ENCODE data around the gene GGTLC1.

The GGTLC1 gene

DNA sequence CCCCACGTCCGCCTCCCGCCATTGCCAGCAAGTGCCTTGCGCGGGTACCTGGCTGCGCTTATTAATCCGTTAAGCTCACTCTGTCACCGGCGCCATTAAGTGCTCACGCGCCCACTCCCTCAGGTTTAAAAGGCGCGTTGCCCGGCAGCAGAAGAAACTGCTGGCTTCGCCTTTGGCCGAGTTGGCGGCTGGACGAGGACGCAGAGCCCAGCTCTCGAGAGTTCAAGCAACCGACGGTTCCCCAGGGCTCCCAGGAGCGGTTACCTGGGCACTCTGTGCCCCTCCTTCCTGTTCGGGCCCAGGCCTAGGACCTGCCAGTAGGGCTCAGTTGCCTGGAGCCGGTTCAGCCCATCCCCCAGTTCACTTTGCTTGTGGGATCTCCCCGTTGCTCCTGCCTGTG lies at the start of gene GGTLC1:
Gene GGTLC1 (minus strand): TSS at position 219 of the 400 bp plus-strand sequence. CDS start 2,168 bp downstream, outside the sequence.
- H3K27ac ChIP-seq, result no peak within 1 kb of the TSS
- H3K4me3 ChIP-seq, result no peak within 1 kb of the TSS

DNA sequence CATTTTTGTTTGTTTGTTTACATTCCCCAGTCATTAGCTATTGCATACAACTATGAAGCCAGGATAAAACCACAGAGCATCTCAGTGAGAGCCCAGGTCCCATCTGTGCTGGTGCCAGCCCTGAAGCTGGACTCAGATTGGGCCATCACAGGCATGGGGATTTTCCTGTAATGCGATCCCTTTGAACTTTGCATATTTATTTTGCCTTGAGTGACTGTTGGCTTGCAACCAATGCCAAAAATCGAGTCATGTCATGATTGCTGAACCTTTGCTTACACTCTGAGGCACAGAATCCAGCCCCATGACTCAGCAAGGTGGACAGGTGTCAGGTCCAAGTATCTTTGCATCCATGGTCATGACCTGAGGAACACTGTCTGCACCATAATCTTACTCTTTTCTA lies 46.2 kb upstream of the GGTLC1 start:
- Histone ChIP-seq H3K27ac (no peak overlapping the region), H3K4me3 (no peak overlapping the region)

DNA sequence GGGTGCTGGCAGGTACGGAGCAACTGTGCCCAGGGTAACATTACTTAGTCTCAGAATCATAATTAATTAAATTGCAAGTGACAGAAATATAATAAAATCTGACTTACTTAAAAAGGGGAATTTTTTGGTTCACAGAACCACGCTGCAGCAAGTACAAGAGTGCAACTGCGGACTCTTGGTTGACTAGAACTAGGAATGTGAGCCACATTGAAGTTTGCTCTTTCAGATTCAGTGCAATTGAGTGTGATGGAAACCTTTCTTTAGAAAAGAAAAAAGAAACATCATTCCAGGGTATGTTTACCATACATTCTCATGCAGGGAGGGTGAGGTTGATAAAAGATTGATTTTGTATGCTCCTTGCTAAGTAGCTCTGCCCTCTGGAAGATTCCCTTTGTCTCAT lies 45.0 kb upstream of the GGTLC1 start:
- no peak overlapping the region for H3K27ac ChIP-seq
- no peak overlapping the region for H3K4me3 ChIP-seq

DNA sequence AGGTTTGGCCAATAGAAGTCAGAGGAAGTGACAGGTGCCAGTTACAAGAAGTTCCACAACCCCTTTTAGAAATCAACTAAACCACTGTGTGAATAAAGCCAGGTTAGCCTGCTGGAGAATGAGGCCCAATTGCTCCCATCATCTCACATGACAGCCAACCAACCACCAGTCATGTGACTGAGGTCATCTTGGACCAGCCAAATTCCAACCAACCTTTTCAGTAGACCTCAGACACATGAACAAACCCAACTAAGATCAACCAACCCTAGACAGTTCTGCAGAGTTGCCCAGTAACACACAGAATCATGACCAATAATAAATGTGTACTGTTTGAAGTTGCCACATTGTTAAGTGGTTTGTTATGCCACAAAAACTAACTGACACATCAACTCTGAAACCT lies 44.6 kb upstream of the GGTLC1 start:
- no peak overlapping the region for H3K27ac ChIP-seq
- no peak overlapping the region for H3K4me3 ChIP-seq

DNA sequence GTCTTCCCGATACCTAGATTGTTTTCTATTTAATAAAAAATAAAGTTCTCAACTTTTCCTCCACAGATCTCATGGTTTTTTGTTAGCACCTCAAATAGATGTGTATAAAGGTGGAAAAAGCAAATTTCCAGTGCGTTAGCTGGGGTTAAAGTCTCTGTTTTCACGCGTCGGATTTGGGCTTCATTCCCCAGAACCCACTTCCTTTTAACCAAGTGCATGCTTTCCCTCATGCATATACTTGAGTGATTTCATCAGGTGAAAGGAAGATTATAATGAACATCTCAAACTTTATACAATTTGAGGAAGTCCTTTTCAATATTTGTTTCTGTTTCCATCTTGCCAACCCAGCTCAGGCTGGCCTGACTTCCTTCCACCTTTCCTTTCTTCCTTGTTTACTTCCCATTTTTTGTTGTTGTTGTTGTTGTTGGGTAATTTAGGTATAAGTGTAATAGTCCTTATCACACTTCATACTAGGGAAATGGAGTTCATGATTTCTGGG lies 43.9 kb upstream of the GGTLC1 start:
- Histone ChIP-seq H3K27ac (no peak overlapping the region), H3K4me3 (no peak overlapping the region)

- Histone ChIP-seq H3K27ac (peak overlapping the region in 11 of 21 experiments; percentile 13 to 62 (median 49)), H3K4me3 (no peak overlapping the region)
Observed at GRCh38 chr20:24027229-24027628, 38.6 kb upstream of the GGTLC1 start.

DNA sequence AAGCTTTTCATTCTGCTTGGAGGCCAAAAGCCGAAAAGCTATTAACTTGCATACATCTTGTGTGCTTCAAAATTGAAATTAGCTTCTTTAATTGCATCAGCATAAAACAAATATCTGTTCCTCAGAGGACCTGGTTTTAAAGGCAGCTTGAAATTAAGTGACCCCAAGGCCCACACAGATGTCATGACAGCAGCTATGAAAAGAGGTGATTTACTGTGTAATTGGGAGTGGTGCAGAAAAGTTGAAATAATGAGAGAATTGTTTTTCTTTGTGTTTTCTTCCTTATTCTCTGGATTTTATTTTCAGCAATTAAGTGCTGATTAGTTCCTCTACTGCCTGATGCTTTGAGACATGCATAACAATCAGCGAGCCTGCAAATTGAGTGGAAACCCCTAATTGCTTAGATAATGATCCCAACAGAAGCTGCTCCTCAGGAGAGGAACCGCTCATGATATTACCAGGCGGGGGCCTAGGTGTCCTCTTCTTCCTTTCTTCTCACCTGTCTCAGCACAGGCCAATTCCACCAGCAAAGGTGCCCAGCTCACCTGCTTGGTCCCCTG lies 34.1 kb upstream of the GGTLC1 start:
- H3K4me3 ChIP-seq, result no peak overlapping the region

GRCh38 chr20:24018796-24019195 lies 30.2 kb upstream of the GGTLC1 start:
- Histone ChIP-seq H3K27ac (no peak overlapping the region), H3K4me3 (no peak overlapping the region)

More for the DNA sequence above, 34.1 kb upstream of the GGTLC1 start:
- no peak overlapping the region for H3K27ac ChIP-seq

GRCh38 chr20:24017458-24017755 lies 28.8 kb upstream of the GGTLC1 start:
- H3K4me3 ChIP-seq, result no peak overlapping the region
- H3K27ac ChIP-seq, result no peak overlapping the region

DNA sequence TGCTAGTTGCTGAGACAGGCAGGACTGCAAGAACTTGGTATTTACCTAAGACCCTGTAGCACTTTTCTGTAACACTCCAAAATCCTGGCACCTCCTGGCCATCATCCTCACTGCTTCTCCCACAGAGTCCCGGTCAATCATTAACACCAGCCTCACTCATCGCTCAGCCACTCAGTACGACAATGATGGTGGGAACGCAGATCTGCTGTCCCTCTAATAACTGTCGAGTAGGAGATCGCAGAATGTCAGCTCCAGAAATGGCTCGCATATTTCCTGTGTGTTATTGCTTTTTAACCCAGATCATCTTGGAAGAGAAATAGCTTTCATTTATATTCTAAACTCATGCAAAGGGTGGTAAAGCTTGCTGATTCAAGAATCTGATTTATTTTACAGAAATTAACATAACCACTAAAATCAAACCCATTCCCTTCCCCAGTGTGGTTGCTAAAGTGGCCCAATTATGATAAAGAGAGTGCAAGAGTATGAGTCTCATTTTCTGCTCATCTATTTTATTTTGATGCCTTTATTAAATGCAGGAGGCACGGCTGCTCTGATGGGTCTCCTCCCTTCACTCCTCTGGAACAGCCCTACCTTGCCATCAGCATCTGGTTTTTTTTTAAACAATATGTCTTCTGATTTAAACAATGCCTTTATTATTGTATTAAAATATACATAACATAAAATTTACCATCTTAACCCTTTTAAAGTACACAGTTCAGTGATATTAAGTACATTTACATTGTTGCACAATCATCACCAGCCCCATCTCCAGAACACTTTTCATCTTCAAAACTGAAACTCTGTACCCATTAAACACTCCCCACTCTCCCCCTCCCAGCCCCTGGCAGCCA lies 28.3 kb upstream of the GGTLC1 start:
- no peak overlapping the region for H3K4me3 ChIP-seq
- no peak overlapping the region for H3K27ac ChIP-seq

- H3K27ac ChIP-seq, result no peak overlapping the region
- no peak overlapping the region for H3K4me3 ChIP-seq
Observed at GRCh38 chr20:24013953-24014352, 25.4 kb upstream of the GGTLC1 start.

DNA sequence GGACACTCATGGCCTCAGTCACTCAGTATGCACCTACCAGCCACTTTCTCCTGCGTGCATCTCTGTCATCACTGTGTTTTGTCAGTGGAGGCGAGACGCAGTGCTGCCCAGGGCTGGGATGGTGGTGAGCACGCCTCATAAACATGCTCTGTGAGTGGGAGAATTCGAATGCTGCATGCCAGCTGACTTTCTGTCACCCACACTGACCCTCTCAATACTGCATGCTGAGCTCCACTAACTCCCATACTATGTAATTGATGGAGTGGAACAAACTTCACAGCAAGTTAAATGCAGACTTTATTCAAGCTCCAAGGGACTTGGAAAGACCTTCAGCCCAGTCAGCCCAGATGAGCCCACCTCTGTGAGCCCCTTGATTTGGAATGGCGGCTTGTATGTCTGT lies 22.7 kb upstream of the GGTLC1 start:
- Histone ChIP-seq H3K4me3 (no peak overlapping the region), H3K27ac (no peak overlapping the region)

GRCh38 chr20:24007758-24008157 lies 19.2 kb upstream of the GGTLC1 start:
- H3K27ac ChIP-seq, result no peak overlapping the region

DNA sequence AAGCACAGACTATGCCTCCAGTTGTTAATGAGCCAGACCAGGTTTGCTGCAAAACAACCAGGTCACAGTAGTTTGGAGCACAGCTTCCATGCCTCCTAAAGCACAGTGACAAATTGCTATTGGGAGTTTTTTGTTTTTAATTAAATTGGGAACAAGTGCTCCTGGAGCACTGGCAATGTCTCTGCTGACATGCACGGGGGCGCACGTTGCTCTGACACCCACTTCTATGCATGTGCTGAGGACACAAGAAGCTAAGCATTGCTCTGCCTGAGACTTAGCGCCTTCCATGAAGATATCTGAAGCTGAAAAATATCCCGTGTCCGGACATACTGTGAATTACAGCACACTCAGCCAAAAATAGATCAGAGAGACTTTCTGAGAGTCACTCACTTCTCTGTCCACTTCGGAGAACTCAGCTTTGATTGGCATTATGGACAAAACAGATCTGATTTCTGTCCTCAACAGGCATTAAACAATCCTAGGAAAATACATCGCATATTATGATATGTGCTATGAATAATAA lies 18.6 kb upstream of the GGTLC1 start:
- H3K27ac ChIP-seq, result no peak overlapping the region

More at GRCh38 chr20:24007758-24008157, 19.2 kb upstream of the GGTLC1 start:
- no peak overlapping the region for H3K4me3 ChIP-seq

GRCh38 chr20:24006626-24007025 lies 18.0 kb upstream of the GGTLC1 start:
- no peak overlapping the region for H3K4me3 ChIP-seq
- no peak overlapping the region for H3K27ac ChIP-seq

More for the DNA sequence above, 18.6 kb upstream of the GGTLC1 start:
- H3K4me3 ChIP-seq, result no peak overlapping the region

DNA sequence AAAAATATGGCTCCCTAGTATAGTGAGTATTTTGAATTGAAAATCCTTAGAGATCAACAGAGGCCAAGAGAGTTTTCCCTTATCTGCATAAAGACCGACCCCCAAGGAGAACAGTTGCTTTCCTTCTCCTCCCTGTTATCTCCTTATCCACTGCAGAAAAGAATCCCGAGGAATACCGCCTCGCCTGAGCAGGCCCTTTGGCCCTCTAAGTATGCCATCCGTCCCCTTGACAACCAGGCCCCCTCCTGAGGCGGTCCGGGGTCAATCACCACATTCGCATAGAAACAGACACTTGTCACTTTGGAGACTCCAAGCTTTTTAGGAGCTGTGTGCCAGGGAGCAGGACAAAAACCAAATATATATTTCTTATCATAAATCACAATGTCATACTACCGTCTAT lies 15.9 kb upstream of the GGTLC1 start:
- Histone ChIP-seq H3K4me3 (no peak overlapping the region), H3K27ac (no peak overlapping the region)

GRCh38 chr20:24002896-24003295 lies 14.3 kb upstream of the GGTLC1 start:
- no peak overlapping the region for H3K27ac ChIP-seq
- no peak overlapping the region for H3K4me3 ChIP-seq

- H3K27ac ChIP-seq, result no peak overlapping the region
- H3K4me3 ChIP-seq, result no peak overlapping the region
Observed at GRCh38 chr20:24001712-24002405, 13.3 kb upstream of the GGTLC1 start.

DNA sequence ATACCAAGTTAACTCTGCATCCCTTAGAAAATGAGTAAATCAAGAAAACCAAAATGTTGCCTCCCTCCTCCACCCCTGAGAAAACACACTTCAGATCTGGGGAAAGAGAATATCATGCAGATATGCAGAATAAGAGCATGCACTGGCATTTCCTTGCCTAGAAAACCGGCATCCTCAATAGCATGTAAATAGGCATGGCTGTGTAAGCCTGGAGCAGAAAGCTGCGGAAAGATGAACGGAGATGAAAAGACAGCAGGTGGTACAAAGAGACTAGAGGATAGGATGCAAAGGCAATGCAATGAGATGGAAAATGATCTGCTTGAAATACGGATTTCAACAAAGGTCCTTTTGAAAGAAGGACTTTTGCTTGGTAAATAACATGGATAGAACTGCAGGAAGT lies 10.3 kb upstream of the GGTLC1 start:
- Histone ChIP-seq H3K27ac (no peak overlapping the region), H3K4me3 (no peak overlapping the region)

GRCh38 chr20:23998392-23998791 lies 9.8 kb upstream of the GGTLC1 start:
- no peak overlapping the region for H3K4me3 ChIP-seq
- H3K27ac ChIP-seq, result no peak overlapping the region
